OCI-LY1 (cell line): ENCODE results near the gene PTGDS.

Experiments used
- H2AFZ ChIP-seq: fragments of 200-600 bp; sonication (generic), shearing (Covaris generic); 2 replicates; pipeline ENCODE4 v1.6.0; 2014; ENCODE audit warnings: antibody characterized with exemption, mild to moderate bottlenecking, low read length
- H3F3A ChIP-seq: fragments of 200-600 bp; sonication (generic), shearing (Covaris generic); 2 replicates; pipeline ENCODE4 v1.6.0; 2014; ENCODE audit warnings: mild to moderate bottlenecking, antibody characterized with exemption, low read length, moderate library complexity; ENCODE audit not compliant: insufficient read depth
- H3K27ac ChIP-seq: fragments of 200-600 bp; sonication (generic); 2 replicates; pipeline ENCODE4 v1.5.1; 2014; ENCODE audit warnings: low read length, mixed run types, mild to moderate bottlenecking, low read depth; ENCODE audit not compliant: poor library complexity, severe bottlenecking
- H3K27me3 ChIP-seq: fragments of 200-600 bp; sonication (generic); 2 replicates; pipeline ENCODE4 v1.6.0; 2014; ENCODE audit warnings: antibody characterized with exemption, mild to moderate bottlenecking, low read length, moderate library complexity; ENCODE audit not compliant: insufficient read depth
- H3K36me3 ChIP-seq: fragments of 200-600 bp; sonication (generic); 2 replicates; pipeline ENCODE4 v1.6.1; 2014; ENCODE audit warnings: mild to moderate bottlenecking, antibody characterized with exemption, low read length, moderate library complexity, mixed read lengths; ENCODE audit not compliant: insufficient read depth
- H3K4me1 ChIP-seq: fragments of 200-600 bp; sonication (generic); 2 replicates; pipeline ENCODE4 v1.5.1; 2014; ENCODE audit warnings: mild to moderate bottlenecking, low read length, moderate library complexity; ENCODE audit not compliant: insufficient read depth, severe bottlenecking
- H3K4me2 ChIP-seq: fragments of 200-600 bp; sonication (generic), shearing (Covaris generic); 2 replicates; pipeline ENCODE4 v1.6.1; 2014; ENCODE audit warnings: low read length
- H3K4me3 ChIP-seq: fragments of 200-600 bp; sonication (generic); 2 replicates; pipeline ENCODE4 v1.5.1; 2014; ENCODE audit warnings: low read length, low read depth, mild to moderate bottlenecking, mixed read lengths; ENCODE audit not compliant: poor library complexity, severe bottlenecking
- H3K79me2 ChIP-seq: fragments of 200-600 bp; shearing (Covaris generic); 2 replicates; pipeline ENCODE4 v1.6.1; 2016; ENCODE audit warnings: mixed run types, low read length, mixed read lengths; ENCODE audit not compliant: insufficient read depth
- H3K9ac ChIP-seq: fragments of 200-600 bp; sonication (generic), shearing (Covaris generic); 2 replicates; pipeline ENCODE4 v1.6.1; 2014; ENCODE audit warnings: mild to moderate bottlenecking, low read length, mixed read lengths
- H3K9me2 ChIP-seq: fragments of 200-600 bp; sonication (generic), shearing (Covaris generic); 2 replicates; pipeline ENCODE4 v1.6.1; 2014; ENCODE audit warnings: low read depth, mild to moderate bottlenecking, low read length, mixed read lengths
- H3K9me3 ChIP-seq: fragments of 200-600 bp; shearing (Covaris generic); 2 replicates; pipeline ENCODE4 v1.6.1; 2014; ENCODE audit warnings: low read length, mixed read lengths
- H4K20me1 ChIP-seq: fragments of 200-600 bp; sonication (generic), shearing (Covaris generic); 2 replicates; pipeline ENCODE4 v1.6.0; 2016; ENCODE audit warnings: mild to moderate bottlenecking, low read length; ENCODE audit not compliant: insufficient read depth
- CTCF ChIP-seq: fragments of 200-600 bp; sonication (generic), shearing (Covaris generic); IDR thresholded peaks from 2 replicates; pipeline ENCODE4 v1.5.1; 2017; ENCODE audit warnings: mild to moderate bottlenecking, antibody characterized with exemption, low read length, moderate library complexity, mixed read lengths
- EZH2 ChIP-seq: fragments of 200-600 bp; sonication (generic), shearing (Covaris generic); IDR thresholded peaks from 2 replicates; pipeline ENCODE4 v1.8.0; 2017; ENCODE audit warnings: borderline replicate concordance, mixed run types, mild to moderate bottlenecking, antibody characterized with exemption, low read length, moderate library complexity, mixed read lengths

The PTGDS gene

GRCh38 chr9:137011907-137012675, 34.8 kb downstream of the PTGDS start:
- H3K27ac ChIP-seq, result no peak overlapping the region
- H4K20me1 ChIP-seq, result no peaks in the 10 kb centered on the region
- H3K9me3 ChIP-seq, result no peaks in the 10 kb centered on the region
- no peak overlapping the region for H2AFZ ChIP-seq
- H3K9me2 ChIP-seq, result no peaks in the 10 kb centered on the region
- H3K4me2 ChIP-seq, result no peak overlapping the region
- no peaks in the 10 kb centered on the region for H3K4me1 ChIP-seq
- H3K36me3 ChIP-seq, result no peaks in the 10 kb centered on the region
- no peak overlapping the region for H3K4me3 ChIP-seq
- TF ChIP-seq EZH2 (no peak), CTCF (no peak)
- no peaks in the 10 kb centered on the region for H3K79me2 ChIP-seq
- H3K9ac ChIP-seq, result no peak overlapping the region
- peaks cover 3% of the 10 kb centered on the region; the same call in 1 of the 2 replicates for H3K27me3 ChIP-seq
- H3F3A ChIP-seq, result no peaks in the 10 kb centered on the region

DNA sequence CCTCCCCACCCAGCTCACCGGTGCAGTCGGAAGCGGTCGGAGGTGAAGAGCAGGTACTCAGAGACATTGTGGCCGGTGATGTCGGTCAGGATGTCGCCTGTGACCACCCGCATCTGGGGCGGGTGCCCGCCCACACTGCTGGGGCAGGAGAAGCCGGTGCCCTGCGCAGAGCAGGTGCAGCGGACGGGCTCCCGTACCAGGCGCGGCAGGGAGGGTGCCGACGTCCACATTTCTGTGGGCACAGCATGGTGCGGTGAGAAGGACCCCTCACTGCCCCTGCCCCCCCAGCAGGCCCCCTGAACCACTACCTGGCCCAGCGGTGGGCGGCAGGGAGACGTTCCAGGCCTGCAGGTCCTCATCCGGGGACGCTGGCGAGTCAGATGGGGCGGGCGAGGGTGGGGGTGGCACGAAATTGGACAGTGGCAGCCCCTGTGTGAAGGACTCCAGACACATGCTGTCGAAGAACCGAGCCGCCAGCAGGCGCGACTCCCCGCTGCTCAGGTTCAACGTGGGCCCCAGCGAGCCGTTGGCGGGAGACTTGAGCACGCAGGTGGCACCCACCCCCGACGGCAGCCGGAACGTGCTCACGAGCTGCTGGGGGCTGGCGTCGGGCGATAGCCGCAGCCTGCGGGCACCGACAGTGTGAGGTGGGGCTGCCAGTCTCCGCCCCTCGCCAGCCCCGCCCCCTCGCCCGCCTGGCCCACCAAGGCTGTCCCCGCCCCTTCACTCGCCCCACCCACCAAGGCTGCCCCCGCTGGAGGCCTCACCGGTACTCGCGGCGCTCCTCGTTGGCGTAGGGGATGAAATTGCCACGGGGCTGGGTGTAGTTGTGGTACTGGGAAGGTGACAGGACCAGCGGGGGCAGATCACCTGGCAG, 35.6 kb downstream of the PTGDS start:
- H2AFZ ChIP-seq, result no peak overlapping the region
- H3K27me3 ChIP-seq, result peaks cover 3% of the 10 kb centered on the region; the same call in 1 of the 2 replicates
- H3K4me3 ChIP-seq, result no peak overlapping the region
- no peaks in the 10 kb centered on the region for H3K79me2 ChIP-seq
- no peaks in the 10 kb centered on the region for H3K36me3 ChIP-seq
- no peaks in the 10 kb centered on the region for H3K4me1 ChIP-seq
- no peak overlapping the region for H3K9ac ChIP-seq
- no peak overlapping the region for H3K27ac ChIP-seq
- no peak for TF ChIP-seq CTCF
- no peak for TF ChIP-seq EZH2
- H3K9me3 ChIP-seq, result no peaks in the 10 kb centered on the region
- H3F3A ChIP-seq, result no peaks in the 10 kb centered on the region
- no peak overlapping the region for H3K4me2 ChIP-seq
- H4K20me1 ChIP-seq, result no peaks in the 10 kb centered on the region
- no peaks in the 10 kb centered on the region for H3K9me2 ChIP-seq

- Histone ChIP-seq H4K20me1 (no peaks in the 10 kb centered on the region), H3K4me3 (no peak overlapping the region), H3K4me1 (no peaks in the 10 kb centered on the region), H3F3A (no peaks in the 10 kb centered on the region), H3K36me3 (no peaks in the 10 kb centered on the region), H3K9me3 (no peaks in the 10 kb centered on the region), H3K9me2 (no peaks in the 10 kb centered on the region), H3K9ac (no peak overlapping the region), H2AFZ (no peak overlapping the region), H3K27me3 (peaks cover 3% of the 10 kb centered on the region; the same call in 1 of the 2 replicates), H3K79me2 (no peaks in the 10 kb centered on the region), H3K4me2 (no peak overlapping the region), H3K27ac (no peak overlapping the region)
- no peak for TF ChIP-seq EZH2
- TF ChIP-seq CTCF, result no peak
These were observed 36.3 kb downstream of the PTGDS start for GRCh38 chr9:137013571-137013940.
